Astrocyte of the spinal cord (primary cell): ENCODE measurements around the gene NPAS2.

ENCODE experiments used
- DNase-seq: peaks from one replicate; pipeline ENCODE4 v3.0.0; 2011; ENCODE audit warnings: low read depth, low spot score
- H3K4me3 ChIP-seq: 2 replicates; pipeline ENCODE4 v1.5.1; 2011; ENCODE audit warnings: low read depth, mild to moderate bottlenecking, low read length, moderate library complexity
- CTCF ChIP-seq: IDR thresholded peaks from 2 replicates; pipeline ENCODE4 v1.5.1; 2012; ENCODE audit warnings: low read depth, mild to moderate bottlenecking, low read length, inconsistent platforms
- in situ Hi-C: cut with HindIII; loops from 2 replicates; pipeline ENCODE4 v1.10.0; 2017; ENCODE audit warnings: low sequenced_read_pairs

The NPAS2 gene

GRCh38 chr2:100905132-100905805 is 85.3 kb downstream of the NPAS2 start:
- no peak overlapping the region for H3K4me3 ChIP-seq
- no peak for DNase-seq
- in situ Hi-C loops = no loop called here
- TF ChIP-seq CTCF = no peak

- H3K4me3 ChIP-seq = no peak overlapping the region
- in situ Hi-C loops = no loop called here
- DNase-seq = no peak
- no peak for TF ChIP-seq CTCF
Observed at GRCh38 chr2:100906131-100906530, 86.2 kb downstream of the NPAS2 start.

GRCh38 chr2:100906679-100907078 is 86.7 kb downstream of the NPAS2 start:
- TF ChIP-seq CTCF = no peak
- no peak overlapping the region for H3K4me3 ChIP-seq
- in situ Hi-C loops = no loop called here
- DNase-seq = no peak

- DNase-seq = no peak
- H3K4me3 ChIP-seq = no peak overlapping the region
- in situ Hi-C loops = no loop called here
- no peak for TF ChIP-seq CTCF
Observed at GRCh38 chr2:100907832-100908231, 87.9 kb downstream of the NPAS2 start.

GRCh38 chr2:100909534-100910081 is 89.7 kb downstream of the NPAS2 start:
- no peak for TF ChIP-seq CTCF
- in situ Hi-C loops = no loop called here

GRCh38 chr2:100910111-100910510 is 90.2 kb downstream of the NPAS2 start:
- in situ Hi-C loops = no loop called here
- no peak overlapping the region for H3K4me3 ChIP-seq
- no peak for TF ChIP-seq CTCF
- no peak for DNase-seq

More at GRCh38 chr2:100909534-100910081, 89.7 kb downstream of the NPAS2 start:
- no peak overlapping the region for H3K4me3 ChIP-seq
- peak; percentile 65 for DNase-seq
